GM21515 (cell line): ENCODE measurements around the gene MUSTN1.

Experiments
- ATAC-seq: cut with Tn5 transposase; IDR thresholded peaks from one replicate; pipeline ENCODE4 v1.9.1; 2021; ENCODE audit not compliant: unreplicated experiment

Gene MUSTN1

GRCh38 chr3:52834871-52835501 lies at the start of gene MUSTN1:
MUSTN1 (minus strand) TSS chr3:52835019; CDS start chr3:52834948, 71 bp downstream.
- no peak for ATAC-seq

- no peak for ATAC-seq
Observed at GRCh38 chr3:52882377-52882776, 47.6 kb upstream of the MUSTN1 start.

- ATAC-seq = no peak
Observed at GRCh38 chr3:52881871-52882270, 47.1 kb upstream of the MUSTN1 start.

GRCh38 chr3:52880474-52880873 lies 45.7 kb upstream of the MUSTN1 start:
- ATAC-seq = peak; percentile 51

- peak; percentile 23 for ATAC-seq
Observed at GRCh38 chr3:52880047-52880446, 45.2 kb upstream of the MUSTN1 start.

- no peak for ATAC-seq
Observed at GRCh38 chr3:52879581-52879980, 44.8 kb upstream of the MUSTN1 start.

- no peak for ATAC-seq
Observed at GRCh38 chr3:52879090-52879489, 44.3 kb upstream of the MUSTN1 start.

- ATAC-seq = no peak
Observed at GRCh38 chr3:52877085-52877484, 42.3 kb upstream of the MUSTN1 start.

- ATAC-seq = no peak
Observed at GRCh38 chr3:52874864-52875587, 40.2 kb upstream of the MUSTN1 start.

GRCh38 chr3:52874160-52874701 lies 39.4 kb upstream of the MUSTN1 start:
- no peak for ATAC-seq

GRCh38 chr3:52873433-52874159 lies 38.8 kb upstream of the MUSTN1 start:
- no peak for ATAC-seq

GRCh38 chr3:52872245-52872644 lies 37.4 kb upstream of the MUSTN1 start:
- no peak for ATAC-seq

GRCh38 chr3:52871761-52872160 lies 36.9 kb upstream of the MUSTN1 start:
- ATAC-seq = no peak

GRCh38 chr3:52870471-52870870 lies 35.7 kb upstream of the MUSTN1 start:
- no peak for ATAC-seq

GRCh38 chr3:52866427-52866826 lies 31.6 kb upstream of the MUSTN1 start:
- ATAC-seq = no peak

GRCh38 chr3:52865994-52866393 lies 31.2 kb upstream of the MUSTN1 start:
- no peak for ATAC-seq

- ATAC-seq = no peak
Observed at GRCh38 chr3:52860424-52860768, 25.6 kb upstream of the MUSTN1 start.

- no peak for ATAC-seq
Observed at GRCh38 chr3:52859686-52860423, 25.0 kb upstream of the MUSTN1 start.

- ATAC-seq = no peak
Observed at GRCh38 chr3:52857864-52858263, 23.0 kb upstream of the MUSTN1 start.

- no peak for ATAC-seq
Observed at GRCh38 chr3:52857133-52857532, 22.3 kb upstream of the MUSTN1 start.

GRCh38 chr3:52856666-52857065 lies 21.8 kb upstream of the MUSTN1 start:
- no peak for ATAC-seq
